Nephron (organoid): ENCODE measurements around the gene P2RX5.

ENCODE experiments used
- H3K27ac Mint-ChIP-seq, 3 experiments: 2 replicates each; pipeline ENCODE4 v1.8.0; 2020; ENCODE audit warnings: mixed read lengths in 3 of 3, mild to moderate bottlenecking in 2 of 3, moderate library complexity in 1 of 3
- H3K27me3 Mint-ChIP-seq: 2 replicates; pipeline ENCODE4 v1.8.0; 2021; ENCODE audit warnings: low read depth, mild to moderate bottlenecking, moderate library complexity, mixed read lengths
- H3K36me3 Mint-ChIP-seq: 2 replicates; pipeline ENCODE4 v1.8.0; 2020; ENCODE audit warnings: low read depth, mixed read lengths
- H3K4me1 Mint-ChIP-seq: 2 replicates; pipeline ENCODE4 v1.8.0; 2020; ENCODE audit warnings: mixed read lengths
- H3K4me3 Mint-ChIP-seq, 3 experiments: 2 replicates each; pipeline ENCODE4 v1.8.0; 2020; ENCODE audit warnings: mild to moderate bottlenecking in 3 of 3, mixed read lengths in 3 of 3, moderate library complexity in 2 of 3
- H3K9me3 Mint-ChIP-seq: 2 replicates; pipeline ENCODE4 v1.8.0; 2020; ENCODE audit warnings: mixed read lengths
- CTCF ChIP-seq, 3 experiments: fragments of 200-600 bp; sonication (generic); IDR thresholded peaks; one replicate each; pipeline ENCODE4 v1.5.0; 2021; ENCODE audit warnings: antibody characterized with exemption in 3 of 3; ENCODE audit not compliant: unreplicated experiment in 3 of 3

Gene P2RX5

GRCh38 chr17:3689262-3690093 lies 6.5 kb downstream of the P2RX5 start:
- H3K27ac Mint-ChIP-seq = no peak overlapping the region
- H3K36me3 Mint-ChIP-seq = no peaks in the 10 kb centered on the region
- peaks cover 29% of the 10 kb centered on the region for H3K27me3 Mint-ChIP-seq
- peaks cover 2% of the 10 kb centered on the region for H3K4me1 Mint-ChIP-seq
- no peaks in the 10 kb centered on the region for H3K9me3 Mint-ChIP-seq
- H3K4me3 Mint-ChIP-seq = no peak overlapping the region
- TF ChIP-seq CTCF (IDR thresholded peaks at IDR 0.05; ENCODE audit: unreplicated experiment in 3 of 3) = no peak

GRCh38 chr17:3688852-3689261 lies 7.1 kb downstream of the P2RX5 start:
- TF ChIP-seq CTCF (IDR thresholded peaks at IDR 0.05; ENCODE audit: unreplicated experiment in 3 of 3) = no peak
- no peaks in the 10 kb centered on the region for H3K36me3 Mint-ChIP-seq
- no peak overlapping the region for H3K27ac Mint-ChIP-seq
- H3K4me1 Mint-ChIP-seq = no peaks in the 10 kb centered on the region
- peaks cover 28% of the 10 kb centered on the region for H3K27me3 Mint-ChIP-seq
- H3K4me3 Mint-ChIP-seq = no peak overlapping the region
- H3K9me3 Mint-ChIP-seq = no peaks in the 10 kb centered on the region

- H3K27ac Mint-ChIP-seq = no peak overlapping the region
- no peaks in the 10 kb centered on the region for H3K4me1 Mint-ChIP-seq
- peaks cover 28% of the 10 kb centered on the region for H3K27me3 Mint-ChIP-seq
- no peaks in the 10 kb centered on the region for H3K9me3 Mint-ChIP-seq
- no peaks in the 10 kb centered on the region for H3K36me3 Mint-ChIP-seq
- H3K4me3 Mint-ChIP-seq = no peak overlapping the region
- TF ChIP-seq CTCF (IDR thresholded peaks at IDR 0.05; ENCODE audit: unreplicated experiment in 3 of 3) = no peak
These were observed 7.9 kb downstream of the P2RX5 start for GRCh38 chr17:3688027-3688553.

- Mint-ChIP-seq H3K4me1 (no peaks in the 10 kb centered on the region), H3K27ac (no peak overlapping the region), H3K4me3 (no peak overlapping the region), H3K27me3 (peaks cover 16% of the 10 kb centered on the region), H3K36me3 (no peaks in the 10 kb centered on the region), H3K9me3 (no peaks in the 10 kb centered on the region)
- no peak for TF ChIP-seq CTCF (IDR thresholded peaks at IDR 0.05; ENCODE audit: unreplicated experiment in 3 of 3)
These were observed 10.8 kb downstream of the P2RX5 start for GRCh38 chr17:3685174-3685573.

GRCh38 chr17:3683054-3683511 lies 12.9 kb downstream of the P2RX5 start:
- Mint-ChIP-seq H3K27me3 (peaks cover 10% of the 10 kb centered on the region), H3K9me3 (no peaks in the 10 kb centered on the region), H3K4me1 (no peaks in the 10 kb centered on the region), H3K4me3 (no peak overlapping the region), H3K27ac (no peak overlapping the region), H3K36me3 (no peaks in the 10 kb centered on the region)
- TF ChIP-seq CTCF (IDR thresholded peaks at IDR 0.05; ENCODE audit: unreplicated experiment in 3 of 3) = peak; percentile 55 to 69 (median 64)

- Mint-ChIP-seq H3K27me3 (peaks cover 10% of the 10 kb centered on the region), H3K4me1 (peaks cover 5% of the 10 kb centered on the region), H3K36me3 (no peaks in the 10 kb centered on the region), H3K27ac (no peak overlapping the region), H3K9me3 (no peaks in the 10 kb centered on the region), H3K4me3 (no peak overlapping the region)
- TF ChIP-seq CTCF (IDR thresholded peaks at IDR 0.05; ENCODE audit: unreplicated experiment in 3 of 3) = no peak
These were observed 13.9 kb downstream of the P2RX5 start for GRCh38 chr17:3682033-3682432.
